ENCODE results near the gene PRELP.

Gene PRELP

DNA sequence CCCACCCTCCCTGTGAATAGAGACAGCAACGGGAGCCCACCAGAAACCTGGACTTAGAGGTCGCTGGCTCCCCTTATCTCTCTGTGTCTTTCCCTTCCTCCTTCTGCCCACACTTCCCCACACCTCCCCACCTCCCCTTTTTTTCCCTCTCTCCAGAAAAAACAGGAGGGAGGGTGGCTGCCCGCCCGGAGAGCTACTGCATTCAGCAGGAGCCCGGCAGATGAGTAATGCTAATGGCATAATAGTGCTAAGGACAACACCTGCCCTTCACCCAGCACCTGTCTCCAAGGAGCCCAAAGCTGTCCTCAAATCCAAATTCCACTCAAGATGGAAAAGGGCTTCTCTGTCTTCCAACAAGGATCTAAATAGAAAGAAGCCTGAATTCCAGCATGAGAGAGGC is 11.4 kb upstream of the PRELP start (continued):
- TF ChIP-seq, protein P1, sequence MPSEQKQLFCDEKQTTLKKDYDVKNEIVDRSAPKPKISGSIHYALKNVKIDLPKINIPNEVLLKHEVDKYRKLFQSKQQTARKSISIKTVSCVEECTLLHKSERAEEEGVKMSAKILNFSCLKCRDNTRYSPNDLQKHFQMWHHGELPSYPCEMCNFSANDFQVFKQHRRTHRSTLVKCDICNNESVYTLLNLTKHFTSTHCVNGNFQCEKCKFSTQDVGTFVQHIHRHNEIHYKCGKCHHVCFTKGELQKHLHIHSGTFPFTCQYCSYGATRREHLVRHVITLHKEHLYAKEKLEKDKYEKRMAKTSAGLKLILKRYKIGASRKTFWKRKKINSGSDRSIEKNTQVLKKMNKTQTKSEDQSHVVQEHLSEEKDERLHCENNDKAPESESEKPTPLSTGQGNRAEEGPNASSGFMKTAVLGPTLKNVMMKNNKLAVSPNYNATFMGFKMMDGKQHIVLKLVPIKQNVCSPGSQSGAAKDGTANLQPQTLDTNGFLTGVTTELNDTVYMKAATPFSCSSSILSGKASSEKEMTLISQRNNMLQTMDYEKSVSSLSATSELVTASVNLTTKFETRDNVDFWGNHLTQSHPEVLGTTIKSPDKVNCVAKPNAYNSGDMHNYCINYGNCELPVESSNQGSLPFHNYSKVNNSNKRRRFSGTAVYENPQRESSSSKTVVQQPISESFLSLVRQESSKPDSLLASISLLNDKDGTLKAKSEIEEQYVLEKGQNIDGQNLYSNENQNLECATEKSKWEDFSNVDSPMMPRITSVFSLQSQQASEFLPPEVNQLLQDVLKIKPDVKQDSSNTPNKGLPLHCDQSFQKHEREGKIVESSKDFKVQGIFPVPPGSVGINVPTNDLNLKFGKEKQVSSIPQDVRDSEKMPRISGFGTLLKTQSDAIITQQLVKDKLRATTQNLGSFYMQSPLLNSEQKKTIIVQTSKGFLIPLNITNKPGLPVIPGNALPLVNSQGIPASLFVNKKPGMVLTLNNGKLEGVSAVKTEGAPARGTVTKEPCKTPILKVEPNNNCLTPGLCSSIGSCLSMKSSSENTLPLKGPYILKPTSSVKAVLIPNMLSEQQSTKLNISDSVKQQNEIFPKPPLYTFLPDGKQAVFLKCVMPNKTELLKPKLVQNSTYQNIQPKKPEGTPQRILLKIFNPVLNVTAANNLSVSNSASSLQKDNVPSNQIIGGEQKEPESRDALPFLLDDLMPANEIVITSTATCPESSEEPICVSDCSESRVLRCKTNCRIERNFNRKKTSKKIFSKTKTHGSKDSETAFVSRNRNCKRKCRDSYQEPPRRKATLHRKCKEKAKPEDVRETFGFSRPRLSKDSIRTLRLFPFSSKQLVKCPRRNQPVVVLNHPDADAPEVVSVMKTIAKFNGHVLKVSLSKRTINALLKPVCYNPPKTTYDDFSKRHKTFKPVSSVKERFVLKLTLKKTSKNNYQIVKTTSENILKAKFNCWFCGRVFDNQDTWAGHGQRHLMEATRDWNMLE (tag by site-specific recombination; conservative IDR thresholded peaks at IDR 0.05; ENCODE audit: low read depth), result no peak
- TF ChIP-seq ZNF211 (tag by site-specific recombination; IDR thresholded peaks at IDR 0.05; ENCODE audit: low read depth), result no peak

DNA sequence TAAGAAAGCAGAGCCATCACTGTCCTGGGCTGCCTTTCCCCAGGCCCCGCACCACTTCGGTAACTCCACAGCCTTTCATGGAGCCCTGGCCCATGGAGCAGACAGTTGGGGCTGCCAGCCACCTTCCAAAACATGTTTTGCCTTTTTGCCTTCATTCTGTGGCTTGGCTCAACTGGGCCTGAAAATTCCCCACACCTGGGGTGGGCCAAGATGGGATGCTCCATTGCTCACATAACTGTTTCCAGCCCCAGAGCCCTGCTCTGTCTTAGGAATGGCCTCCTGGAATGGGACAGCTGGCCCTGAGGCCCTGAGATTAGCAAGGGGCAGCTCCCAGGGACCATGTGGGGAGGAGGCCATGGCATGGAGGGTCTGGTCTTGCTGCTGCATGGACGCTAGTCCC is 10.9 kb upstream of the PRELP start:
- CTCF ChIA-PET, result interaction anchor here (0.6 to 1.1 kb wide), 2 partner anchors 12 to 122 kb away, joined by 3 to 4 read pairs; no protein-coding TSS in a partner anchor
- POLR2A ChIA-PET, result no interaction called here
- no peaks in the 10 kb centered on the region for H3K4me1 ChIP-seq (ENCODE audit: control insufficient read depth, insufficient read depth, low read length)
- H3K9me3 ChIP-seq (ENCODE audit: control insufficient read depth, insufficient read depth, low read depth, low read length), result no peaks in the 10 kb centered on the region
- no peak for TF ChIP-seq ZNF473 (tag by site-specific recombination; IDR thresholded peaks at IDR 0.05)
- TF ChIP-seq ZBTB20 (tag by site-specific recombination; IDR thresholded peaks at IDR 0.05), result no peak
- TF ChIP-seq ZNF501 (tag by site-specific recombination; IDR thresholded peaks at IDR 0.05), result no peak
- no peak for TF ChIP-seq IKZF3 (tag by site-specific recombination; IDR thresholded peaks at IDR 0.05)
- no peak for TF ChIP-seq BCL6B (tag by site-specific recombination; IDR thresholded peaks at IDR 0.05)
- TF ChIP-seq ZNF239 (tag by site-specific recombination; IDR thresholded peaks at IDR 0.05), result no peak
- no peak for TF ChIP-seq ZNF837 (tag by site-specific recombination; IDR thresholded peaks at IDR 0.05)
- no peak for TF ChIP-seq ZNF324 (tag by site-specific recombination; IDR thresholded peaks at IDR 0.05)
- TF ChIP-seq KLF10 (tag by site-specific recombination; IDR thresholded peaks at IDR 0.05), result no peak
- TF ChIP-seq ZNF433 (tag by site-specific recombination; IDR thresholded peaks at IDR 0.05; ENCODE audit: low read depth), result no peak
- TF ChIP-seq ZNF785 (tag by site-specific recombination; IDR thresholded peaks at IDR 0.05), result no peak
- no peaks in the 10 kb centered on the region for H3K36me3 ChIP-seq (ENCODE audit: control insufficient read depth in 2 of 2, insufficient read depth in 1 of 2, low read length in 2 of 2)
- H3K4me3 ChIP-seq (ENCODE audit: low read depth, low read length), result no peak overlapping the region
- no peak overlapping the region for H3K27ac ChIP-seq (ENCODE audit: extremely low read depth, low read depth, low read length)

DNA sequence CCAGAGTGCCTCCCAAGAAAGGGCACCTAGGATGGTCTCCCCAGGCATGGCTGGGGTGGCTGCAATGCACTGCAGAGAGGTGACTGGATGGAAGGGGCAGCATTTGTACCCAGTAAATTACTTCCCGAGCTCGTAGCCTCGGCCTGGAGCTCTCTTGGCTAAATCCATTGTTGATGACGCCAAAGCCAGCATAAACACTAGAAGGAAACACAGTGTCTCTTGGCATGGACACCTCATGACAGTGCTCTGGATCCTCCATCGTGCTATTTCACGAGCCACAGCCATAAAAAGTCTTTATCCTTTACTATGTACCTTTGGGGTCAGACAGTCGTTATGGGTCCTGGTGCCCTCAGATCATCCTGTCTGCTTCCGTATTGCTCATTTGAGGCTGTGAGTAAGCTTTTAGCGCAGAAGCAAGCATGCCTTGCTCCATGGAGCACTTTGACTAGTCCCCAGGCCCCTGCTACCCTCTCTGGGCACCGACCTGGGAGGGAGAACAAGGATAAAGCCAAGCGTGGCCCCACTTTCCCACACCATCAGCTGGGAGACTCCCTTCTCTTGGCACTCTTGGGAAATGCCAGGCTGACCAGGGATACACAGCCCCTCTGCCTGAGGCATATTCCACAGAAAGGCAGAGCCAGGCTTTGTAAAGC is 10.3 kb upstream of the PRELP start:
- H3K4me3 ChIP-seq (ENCODE audit: low read depth, low read length), result no peak overlapping the region
- ChIA-PET POLR2A (no interaction called here), CTCF (interaction anchor here (1.1 to 1.9 kb wide), 2 partner anchors 123 to 237 kb away, joined by 4 read pairs; no protein-coding TSS in a partner anchor)
- H3K27ac ChIP-seq (ENCODE audit: extremely low read depth, low read depth, low read length), result no peak overlapping the region
- H3K4me1 ChIP-seq (ENCODE audit: control insufficient read depth, insufficient read depth, low read length), result no peaks in the 10 kb centered on the region
- H3K9me3 ChIP-seq (ENCODE audit: control insufficient read depth, insufficient read depth, low read depth, low read length), result no peaks in the 10 kb centered on the region
- H3K36me3 ChIP-seq (ENCODE audit: control insufficient read depth in 2 of 2, insufficient read depth in 1 of 2, low read length in 2 of 2), result no peaks in the 10 kb centered on the region
- no peak for TF ChIP-seq ZNF600 (tag by site-specific recombination; IDR thresholded peaks at IDR 0.05)
- TF ChIP-seq, protein P2, sequence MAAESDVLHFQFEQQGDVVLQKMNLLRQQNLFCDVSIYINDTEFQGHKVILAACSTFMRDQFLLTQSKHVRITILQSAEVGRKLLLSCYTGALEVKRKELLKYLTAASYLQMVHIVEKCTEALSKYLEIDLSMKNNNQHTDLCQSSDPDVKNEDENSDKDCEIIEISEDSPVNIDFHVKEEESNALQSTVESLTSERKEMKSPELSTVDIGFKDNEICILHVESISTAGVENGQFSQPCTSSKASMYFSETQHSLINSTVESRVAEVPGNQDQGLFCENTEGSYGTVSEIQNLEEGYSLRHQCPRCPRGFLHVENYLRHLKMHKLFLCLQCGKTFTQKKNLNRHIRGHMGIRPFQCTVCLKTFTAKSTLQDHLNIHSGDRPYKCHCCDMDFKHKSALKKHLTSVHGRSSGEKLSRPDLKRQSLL (tag by site-specific recombination; IDR thresholded peaks at IDR 0.05), result no peak
- TF ChIP-seq BCL6B (tag by site-specific recombination; IDR thresholded peaks at IDR 0.05), result no peak
- TF ChIP-seq RBAK (tag by site-specific recombination; IDR thresholded peaks at IDR 0.05), result no peak
- TF ChIP-seq PRDM10 (tag by site-specific recombination; IDR thresholded peaks at IDR 0.05), result no peak
- no peak for TF ChIP-seq ZSCAN16 (tag by site-specific recombination; IDR thresholded peaks at IDR 0.05)
- no peak for TF ChIP-seq ZEB2 (tag by site-specific recombination; IDR thresholded peaks at IDR 0.05)
- no peak for TF ChIP-seq ZNF404 (tag by site-specific recombination; IDR thresholded peaks at IDR 0.05)
- TF ChIP-seq ZBTB20 (tag by site-specific recombination; IDR thresholded peaks at IDR 0.05), result no peak
- no peak for TF ChIP-seq ZNF660 (tag by site-specific recombination; IDR thresholded peaks at IDR 0.05)
